Hippocampal formation (tissue), 2 donors: ENCODE data around the gene PAK4.

Source experiments
- DNase-seq, 2 donors: peaks; one replicate each; lab custom pipeline; 2025; lab: John Stamatoyannopoulos, UW

The PAK4 gene

GRCh38 chr19:39180749-39181148 is 55.2 kb downstream of the PAK4 start:
- no peak for DNase-seq

GRCh38 chr19:39181500-39182173 is 56.1 kb downstream of the PAK4 start:
- DNase-seq: no peak

- no peak for DNase-seq
Observed at GRCh38 chr19:39182174-39182505, 56.6 kb downstream of the PAK4 start.

- no peak for DNase-seq
Observed at GRCh38 chr19:39183104-39183503, 57.5 kb downstream of the PAK4 start.

- no peak for DNase-seq
Observed at GRCh38 chr19:39186391-39186790, 60.8 kb downstream of the PAK4 start.

- DNase-seq: no peak
Observed at GRCh38 chr19:39187552-39187943, 62.0 kb downstream of the PAK4 start.

GRCh38 chr19:39188960-39189359 is 63.4 kb downstream of the PAK4 start:
- DNase-seq: no peak

- no peak for DNase-seq
Observed at GRCh38 chr19:39190768-39191167, 65.2 kb downstream of the PAK4 start.

GRCh38 chr19:39192846-39193245 is 67.3 kb downstream of the PAK4 start:
- DNase-seq: no peak

- no peak for DNase-seq
Observed at GRCh38 chr19:39193803-39194202, 68.2 kb downstream of the PAK4 start.

- no peak for DNase-seq
Observed at GRCh38 chr19:39194832-39195542, 69.4 kb downstream of the PAK4 start.

- no peak for DNase-seq
Observed at GRCh38 chr19:39195755-39196154, 70.2 kb downstream of the PAK4 start.

- DNase-seq: no peak
Observed at GRCh38 chr19:39196320-39196719, 70.7 kb downstream of the PAK4 start.

- DNase-seq: no peak
Observed at GRCh38 chr19:39196860-39197562, 71.4 kb downstream of the PAK4 start, which contains the start of gene NCCRP1. NCCRP1 (plus strand) TSS chr19:39196964; CDS start chr19:39196983, 19 bp downstream.

GRCh38 chr19:39197808-39198207 is 72.2 kb downstream of the PAK4 start:
- no peak for DNase-seq

- DNase-seq: peak; percentile 0 to 46
Observed at GRCh38 chr19:39199025-39199424, 73.4 kb downstream of the PAK4 start.

- no peak for DNase-seq
Observed at GRCh38 chr19:39200066-39200802, 74.6 kb downstream of the PAK4 start.

GRCh38 chr19:39200803-39201115 is 75.2 kb downstream of the PAK4 start:
- DNase-seq: no peak

GRCh38 chr19:39202998-39203355 is 77.4 kb downstream of the PAK4 start:
- no peak for DNase-seq

GRCh38 chr19:39203372-39204341 is 78.1 kb downstream of the PAK4 start, which contains the start of gene SYCN:
SYCN (minus strand) TSS chr19:39204263; CDS start chr19:39204254, 9 bp downstream.
- DNase-seq: no peak

- DNase-seq: no peak
Observed at GRCh38 chr19:39205449-39205764, 79.8 kb downstream of the PAK4 start.
